ENCODE measurements around the gene WRNIP1. TPM values are rescaled to one million over a fixed set of nuclear protein-coding genes. Genes with fewer than 3 reads are reported as not detected.
A peak's percentile ranks its signal among the peaks of the same experiment; 100 is the strongest.
"Not testable (repeated sequence)": the region's sequence is repeated elsewhere in the genome, so short reads cannot be mapped to it uniquely, and the experiment has no call there.

The WRNIP1 gene
- polyA plus RNA-seq, 2 donors = 50.0 to 71.2 TPM

GRCh38 chr6:2800552-2801316 lies 35.5 kb downstream of the WRNIP1 start:
- 85 to 92% methylated on average over 14 of the region's 14 CpGs for WGBS, 2 donors
- Histone ChIP-seq H3K4me3 (ENCODE audit: low read depth in 1 of 2, low read length in 2 of 2) (no peak overlapping the region), H3K27me3 (ENCODE audit: control insufficient read depth in 1 of 2, insufficient read depth in 2 of 2, low read length in 2 of 2) (no peaks in the 10 kb centered on the region), H3K9me3 (ENCODE audit: control insufficient read depth in 2 of 2, insufficient read depth in 1 of 2, low read depth in 1 of 2, low read length in 1 of 2) (no peaks in the 10 kb centered on the region), H3K4me1 (ENCODE audit: control insufficient read depth in 2 of 2, insufficient read depth in 2 of 2, low read length in 1 of 2) (peaks cover 5% of the 10 kb centered on the region in 2 donors), H3K27ac (ENCODE audit: low read depth in 2 of 2, low read length in 1 of 2) (no peak overlapping the region), H3K36me3 (ENCODE audit: control insufficient read depth in 2 of 2, insufficient read depth in 2 of 2, low read length in 1 of 2) (no peaks in the 10 kb centered on the region)

- not testable (repeated sequence) for H3K9me3 ChIP-seq (ENCODE audit: control insufficient read depth in 2 of 2, insufficient read depth in 1 of 2, low read depth in 1 of 2, low read length in 1 of 2); H3K27me3 ChIP-seq (ENCODE audit: control insufficient read depth in 1 of 2, insufficient read depth in 2 of 2, low read length in 2 of 2); H3K27ac ChIP-seq (ENCODE audit: low read depth in 2 of 2, low read length in 1 of 2); H3K4me3 ChIP-seq (ENCODE audit: low read depth in 1 of 2, low read length in 2 of 2); H3K4me1 ChIP-seq (ENCODE audit: control insufficient read depth in 2 of 2, insufficient read depth in 2 of 2, low read length in 1 of 2); H3K36me3 ChIP-seq (ENCODE audit: control insufficient read depth in 2 of 2, insufficient read depth in 2 of 2, low read length in 1 of 2)
- 88 to 94% methylated on average over 2 of the region's 4 CpGs for WGBS, 2 donors
Measured at GRCh38 chr6:2801687-2802086, 36.5 kb downstream of the WRNIP1 start.

DNA sequence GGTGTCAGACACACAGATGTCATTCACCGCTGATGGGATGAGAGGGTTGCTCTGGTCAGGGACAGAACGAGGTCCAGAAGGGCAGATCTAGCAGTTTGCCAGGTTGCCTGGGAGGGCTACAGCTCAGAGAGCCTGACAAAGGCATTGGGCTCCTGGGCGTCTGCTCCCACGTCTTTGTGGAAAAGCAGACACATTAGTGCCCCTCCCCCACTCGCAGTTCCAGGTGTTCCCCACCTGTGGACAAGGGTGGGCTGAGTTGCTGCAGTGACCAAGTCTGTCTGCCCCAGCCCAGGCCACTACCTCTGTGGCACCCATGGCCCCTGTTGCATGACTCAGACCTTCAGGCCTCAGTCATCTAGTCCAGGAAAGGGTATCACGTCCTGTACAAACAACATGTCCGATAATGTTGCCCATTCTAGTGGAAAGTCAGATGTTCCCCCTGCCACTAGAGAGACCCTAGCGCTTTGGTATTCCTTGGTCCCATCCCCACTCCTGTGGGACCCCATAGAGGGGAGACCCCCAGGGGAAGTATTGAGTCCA lies 37.4 kb downstream of the WRNIP1 start:
- no peak overlapping the region for H3K4me3 ChIP-seq (ENCODE audit: low read depth in 1 of 2, low read length in 2 of 2)
- H3K36me3 ChIP-seq (ENCODE audit: control insufficient read depth in 2 of 2, insufficient read depth in 2 of 2, low read length in 1 of 2) = no peaks in the 10 kb centered on the region
- no peaks in the 10 kb centered on the region for H3K9me3 ChIP-seq (ENCODE audit: control insufficient read depth in 2 of 2, insufficient read depth in 1 of 2, low read depth in 1 of 2, low read length in 1 of 2)
- no peak overlapping the region for H3K27ac ChIP-seq (ENCODE audit: low read depth in 2 of 2, low read length in 1 of 2)
- no peaks in the 10 kb centered on the region for H3K27me3 ChIP-seq (ENCODE audit: control insufficient read depth in 1 of 2, insufficient read depth in 2 of 2, low read length in 2 of 2)
- H3K4me1 ChIP-seq (ENCODE audit: control insufficient read depth in 2 of 2, insufficient read depth in 2 of 2, low read length in 1 of 2) = peaks cover 0 to 5% of the 10 kb centered on the region in 2 donors
- WGBS, 2 donors = 94 to 95% methylated on average over 8 of the region's 8 CpGs

- Histone ChIP-seq H3K9me3 (ENCODE audit: control insufficient read depth in 2 of 2, insufficient read depth in 1 of 2, low read depth in 1 of 2, low read length in 1 of 2) (no peaks in the 10 kb centered on the region), H3K36me3 (ENCODE audit: control insufficient read depth in 2 of 2, insufficient read depth in 2 of 2, low read length in 1 of 2) (no peaks in the 10 kb centered on the region), H3K4me3 (ENCODE audit: low read depth in 1 of 2, low read length in 2 of 2) (no peak overlapping the region), H3K27ac (ENCODE audit: low read depth in 2 of 2, low read length in 1 of 2) (no peak overlapping the region), H3K27me3 (ENCODE audit: control insufficient read depth in 1 of 2, insufficient read depth in 2 of 2, low read length in 2 of 2) (no peaks in the 10 kb centered on the region), H3K4me1 (ENCODE audit: control insufficient read depth in 2 of 2, insufficient read depth in 2 of 2, low read length in 1 of 2) (no peaks in the 10 kb centered on the region)
- WGBS, 2 donors = 89 to 90% methylated on average over 7 of the region's 7 CpGs
Measured at GRCh38 chr6:2803731-2804429, 38.7 kb downstream of the WRNIP1 start.

- Histone ChIP-seq H3K4me1 (ENCODE audit: control insufficient read depth in 2 of 2, insufficient read depth in 2 of 2, low read length in 1 of 2) (peaks cover 0 to 3% of the 10 kb centered on the region in 2 donors), H3K27ac (ENCODE audit: low read depth in 2 of 2, low read length in 1 of 2) (no peak overlapping the region), H3K36me3 (ENCODE audit: control insufficient read depth in 2 of 2, insufficient read depth in 2 of 2, low read length in 1 of 2) (no peaks in the 10 kb centered on the region), H3K4me3 (ENCODE audit: low read depth in 1 of 2, low read length in 2 of 2) (no peak overlapping the region), H3K27me3 (ENCODE audit: control insufficient read depth in 1 of 2, insufficient read depth in 2 of 2, low read length in 2 of 2) (no peaks in the 10 kb centered on the region), H3K9me3 (ENCODE audit: control insufficient read depth in 2 of 2, insufficient read depth in 1 of 2, low read depth in 1 of 2, low read length in 1 of 2) (no peaks in the 10 kb centered on the region)
- 75 to 86% methylated on average over 6 of the region's 6 CpGs for WGBS, 2 donors
Measured at GRCh38 chr6:2804516-2804915, 39.3 kb downstream of the WRNIP1 start.

DNA sequence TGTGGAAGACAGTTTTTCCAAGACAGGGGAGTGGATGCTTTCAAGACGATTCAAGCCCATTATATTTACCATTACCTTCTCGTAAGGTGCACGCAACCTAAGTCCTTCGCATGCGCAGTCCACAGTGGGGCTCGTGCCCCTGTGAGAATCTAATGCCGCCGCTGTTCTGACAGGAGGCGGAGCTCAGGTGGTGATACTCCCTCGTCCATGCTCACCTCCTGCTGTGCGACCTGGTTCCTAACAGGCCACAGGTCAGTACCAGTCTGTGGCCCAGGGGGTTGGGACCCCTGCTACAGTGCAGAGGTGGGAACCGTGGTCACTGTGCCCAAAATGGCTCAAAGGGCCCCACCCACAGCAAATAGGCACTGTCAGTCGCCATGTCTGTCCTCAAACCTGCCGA lies 39.8 kb downstream of the WRNIP1 start:
- H3K27me3 ChIP-seq (ENCODE audit: control insufficient read depth in 1 of 2, insufficient read depth in 2 of 2, low read length in 2 of 2) = no peaks in the 10 kb centered on the region
- no peak overlapping the region for H3K4me3 ChIP-seq (ENCODE audit: low read depth in 1 of 2, low read length in 2 of 2)
- H3K36me3 ChIP-seq (ENCODE audit: control insufficient read depth in 2 of 2, insufficient read depth in 2 of 2, low read length in 1 of 2) = no peaks in the 10 kb centered on the region
- H3K4me1 ChIP-seq (ENCODE audit: control insufficient read depth in 2 of 2, insufficient read depth in 2 of 2, low read length in 1 of 2) = peaks cover 0 to 4% of the 10 kb centered on the region in 2 donors
- H3K9me3 ChIP-seq (ENCODE audit: control insufficient read depth in 2 of 2, insufficient read depth in 1 of 2, low read depth in 1 of 2, low read length in 1 of 2) = no peaks in the 10 kb centered on the region
- 96 to 97% methylated on average over 14 of the region's 14 CpGs for WGBS, 2 donors
- H3K27ac ChIP-seq (ENCODE audit: low read depth in 2 of 2, low read length in 1 of 2) = no peak overlapping the region

DNA sequence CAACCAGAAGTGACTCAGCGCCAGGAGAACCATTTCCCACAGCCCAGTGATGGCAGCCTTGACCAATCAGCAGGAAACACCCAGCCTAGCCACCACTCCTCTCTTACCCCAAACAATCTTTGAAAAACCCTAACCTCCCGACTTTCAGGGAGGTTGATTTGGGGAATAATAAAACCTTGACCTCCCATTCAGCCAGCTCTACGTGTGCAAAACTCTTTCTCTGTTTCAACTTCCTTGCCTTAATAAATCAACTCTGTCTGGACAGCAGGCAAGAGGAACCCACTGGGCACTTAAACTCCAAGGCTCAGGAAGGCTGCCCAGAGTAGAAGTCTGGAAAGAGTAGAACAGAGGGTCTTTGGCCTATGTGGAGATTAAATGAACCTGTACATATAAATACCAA lies 41.5 kb downstream of the WRNIP1 start:
- 78 to 79% methylated on average over 3 of the region's 3 CpGs for WGBS, 2 donors
- Histone ChIP-seq H3K4me3 (ENCODE audit: low read depth in 1 of 2, low read length in 2 of 2) (no peak overlapping the region), H3K9me3 (ENCODE audit: control insufficient read depth in 2 of 2, insufficient read depth in 1 of 2, low read depth in 1 of 2, low read length in 1 of 2) (no peaks in the 10 kb centered on the region), H3K4me1 (ENCODE audit: control insufficient read depth in 2 of 2, insufficient read depth in 2 of 2, low read length in 1 of 2) (peaks cover 3 to 6% of the 10 kb centered on the region in 2 donors), H3K36me3 (ENCODE audit: control insufficient read depth in 2 of 2, insufficient read depth in 2 of 2, low read length in 1 of 2) (no peaks in the 10 kb centered on the region), H3K27me3 (ENCODE audit: control insufficient read depth in 1 of 2, insufficient read depth in 2 of 2, low read length in 2 of 2) (no peaks in the 10 kb centered on the region), H3K27ac (ENCODE audit: low read depth in 2 of 2, low read length in 1 of 2) (peak overlapping the region in 1 of 2 donors; percentile 53)

GRCh38 chr6:2807342-2808090 lies 42.3 kb downstream of the WRNIP1 start:
- H3K36me3 ChIP-seq (ENCODE audit: control insufficient read depth in 2 of 2, insufficient read depth in 2 of 2, low read length in 1 of 2) = no peaks in the 10 kb centered on the region
- peak overlapping the region; percentile 29 to 63 for H3K27ac ChIP-seq (ENCODE audit: low read depth in 2 of 2, low read length in 1 of 2)
- H3K4me3 ChIP-seq (ENCODE audit: low read depth in 1 of 2, low read length in 2 of 2) = no peak overlapping the region
- no peaks in the 10 kb centered on the region for H3K9me3 ChIP-seq (ENCODE audit: control insufficient read depth in 2 of 2, insufficient read depth in 1 of 2, low read depth in 1 of 2, low read length in 1 of 2)
- 58% methylated on average over 9 of the region's 9 CpGs for WGBS, 2 donors
- peaks cover 3 to 6% of the 10 kb centered on the region in 2 donors for H3K4me1 ChIP-seq (ENCODE audit: control insufficient read depth in 2 of 2, insufficient read depth in 2 of 2, low read length in 1 of 2)
- no peaks in the 10 kb centered on the region for H3K27me3 ChIP-seq (ENCODE audit: control insufficient read depth in 1 of 2, insufficient read depth in 2 of 2, low read length in 2 of 2)

- Histone ChIP-seq H3K27ac (ENCODE audit: low read depth in 2 of 2, low read length in 1 of 2) (peak overlapping the region; percentile 51 to 85), H3K27me3 (ENCODE audit: control insufficient read depth in 1 of 2, insufficient read depth in 2 of 2, low read length in 2 of 2) (no peaks in the 10 kb centered on the region), H3K36me3 (ENCODE audit: control insufficient read depth in 2 of 2, insufficient read depth in 2 of 2, low read length in 1 of 2) (no peaks in the 10 kb centered on the region), H3K4me3 (ENCODE audit: low read depth in 1 of 2, low read length in 2 of 2) (no peak overlapping the region), H3K4me1 (ENCODE audit: control insufficient read depth in 2 of 2, insufficient read depth in 2 of 2, low read length in 1 of 2) (peaks cover 3 to 6% of the 10 kb centered on the region in 2 donors), H3K9me3 (ENCODE audit: control insufficient read depth in 2 of 2, insufficient read depth in 1 of 2, low read depth in 1 of 2, low read length in 1 of 2) (no peaks in the 10 kb centered on the region)
- 78 to 87% methylated on average over 2 of the region's 2 CpGs for WGBS, 2 donors
Measured at GRCh38 chr6:2809015-2809414, 43.8 kb downstream of the WRNIP1 start.
